ENCODE data around the gene IFNL3.
"Not testable (repeated sequence)": the region's sequence is repeated elsewhere in the genome, so short reads cannot be mapped to it uniquely, and the experiment has no call there.

IFNL3 gene

DNA sequence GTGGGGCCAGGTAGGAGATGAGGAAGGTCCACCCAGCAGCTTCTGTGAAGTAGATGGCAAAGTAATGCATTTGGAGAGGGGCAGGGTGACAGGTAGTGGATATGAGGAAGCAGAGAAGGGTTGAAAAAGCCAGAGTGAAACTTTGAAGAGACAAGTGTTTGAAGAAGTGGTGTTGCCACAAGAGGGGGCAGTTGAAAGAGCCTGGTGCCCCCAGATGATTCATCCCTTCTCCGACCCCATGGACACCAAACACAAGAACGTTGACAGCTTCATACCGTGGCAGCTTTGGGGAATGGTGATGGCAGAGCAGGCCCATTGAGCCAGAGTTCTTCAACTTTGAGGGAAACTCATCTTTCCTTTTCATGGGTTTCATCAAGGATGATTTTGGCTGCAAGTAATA, 19.9 kb downstream of the IFNL3 start:
- no peak for DNase-seq (ENCODE audit: low read depth)
- TF ChIP-seq, protein P1, sequence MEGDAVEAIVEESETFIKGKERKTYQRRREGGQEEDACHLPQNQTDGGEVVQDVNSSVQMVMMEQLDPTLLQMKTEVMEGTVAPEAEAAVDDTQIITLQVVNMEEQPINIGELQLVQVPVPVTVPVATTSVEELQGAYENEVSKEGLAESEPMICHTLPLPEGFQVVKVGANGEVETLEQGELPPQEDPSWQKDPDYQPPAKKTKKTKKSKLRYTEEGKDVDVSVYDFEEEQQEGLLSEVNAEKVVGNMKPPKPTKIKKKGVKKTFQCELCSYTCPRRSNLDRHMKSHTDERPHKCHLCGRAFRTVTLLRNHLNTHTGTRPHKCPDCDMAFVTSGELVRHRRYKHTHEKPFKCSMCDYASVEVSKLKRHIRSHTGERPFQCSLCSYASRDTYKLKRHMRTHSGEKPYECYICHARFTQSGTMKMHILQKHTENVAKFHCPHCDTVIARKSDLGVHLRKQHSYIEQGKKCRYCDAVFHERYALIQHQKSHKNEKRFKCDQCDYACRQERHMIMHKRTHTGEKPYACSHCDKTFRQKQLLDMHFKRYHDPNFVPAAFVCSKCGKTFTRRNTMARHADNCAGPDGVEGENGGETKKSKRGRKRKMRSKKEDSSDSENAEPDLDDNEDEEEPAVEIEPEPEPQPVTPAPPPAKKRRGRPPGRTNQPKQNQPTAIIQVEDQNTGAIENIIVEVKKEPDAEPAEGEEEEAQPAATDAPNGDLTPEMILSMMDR (IDR thresholded peaks at IDR 0.05; ENCODE audit: control insufficient read depth, extremely low read depth, insufficient read depth): no peak
- no peak overlapping the region for H3K4me3 ChIP-seq (ENCODE audit: low read depth, low read length)

DNA sequence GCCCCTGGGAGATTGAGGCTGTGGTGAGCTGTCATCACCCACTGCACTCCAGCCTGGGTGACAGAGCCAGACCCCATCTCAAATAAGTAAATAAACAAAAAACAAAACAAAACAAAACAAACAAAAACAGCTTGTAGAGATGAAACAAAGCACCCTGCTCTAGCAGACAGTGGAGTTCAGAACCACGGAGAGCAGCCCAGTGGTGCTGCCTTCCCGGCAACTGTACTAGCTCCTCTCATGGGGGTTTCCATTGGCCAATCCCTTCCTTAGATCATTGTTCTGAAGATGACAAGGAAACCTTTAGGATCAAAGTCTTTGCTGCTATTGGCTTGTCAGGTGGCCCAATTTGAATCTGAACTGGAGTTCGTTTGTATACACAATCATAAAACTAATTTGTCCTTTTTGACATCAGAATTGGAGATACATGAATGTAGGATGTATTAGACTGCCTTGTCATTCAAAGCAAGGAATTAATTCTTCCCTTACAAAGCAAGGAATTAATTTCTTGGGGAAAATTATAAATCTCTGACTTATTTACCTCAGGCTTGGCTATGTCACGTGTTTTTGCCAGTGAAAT, 21.0 kb downstream of the IFNL3 start:
- DNase-seq (ENCODE audit: low read depth): peak; percentile 3
- H3K4me3 ChIP-seq (ENCODE audit: low read depth, low read length): no peak overlapping the region
- TF ChIP-seq, protein P1 (IDR thresholded peaks at IDR 0.05; ENCODE audit: control insufficient read depth, extremely low read depth, insufficient read depth): no peak

DNA sequence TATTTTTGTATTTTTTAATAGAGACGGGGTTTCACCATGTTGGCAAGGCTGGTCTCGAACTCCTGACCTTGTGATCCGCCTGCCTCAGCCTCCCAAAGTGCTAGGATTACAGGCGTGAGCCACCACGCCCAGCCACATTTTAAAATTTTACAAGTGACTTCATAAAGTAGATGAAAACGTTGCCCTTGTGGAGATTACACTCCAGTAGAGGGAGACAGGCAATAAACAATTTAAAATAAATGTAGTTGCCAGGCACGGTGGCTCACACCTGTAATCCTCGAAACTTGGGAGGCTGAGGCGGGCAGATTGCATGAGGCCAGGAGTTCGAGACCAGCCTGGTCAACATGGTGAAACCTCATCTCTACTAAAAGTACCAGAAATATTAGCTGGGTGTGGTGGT, 25.7 kb downstream of the IFNL3 start:
- not testable (repeated sequence) for DNase-seq (ENCODE audit: low read depth); H3K4me3 ChIP-seq (ENCODE audit: low read depth, low read length)

DNA sequence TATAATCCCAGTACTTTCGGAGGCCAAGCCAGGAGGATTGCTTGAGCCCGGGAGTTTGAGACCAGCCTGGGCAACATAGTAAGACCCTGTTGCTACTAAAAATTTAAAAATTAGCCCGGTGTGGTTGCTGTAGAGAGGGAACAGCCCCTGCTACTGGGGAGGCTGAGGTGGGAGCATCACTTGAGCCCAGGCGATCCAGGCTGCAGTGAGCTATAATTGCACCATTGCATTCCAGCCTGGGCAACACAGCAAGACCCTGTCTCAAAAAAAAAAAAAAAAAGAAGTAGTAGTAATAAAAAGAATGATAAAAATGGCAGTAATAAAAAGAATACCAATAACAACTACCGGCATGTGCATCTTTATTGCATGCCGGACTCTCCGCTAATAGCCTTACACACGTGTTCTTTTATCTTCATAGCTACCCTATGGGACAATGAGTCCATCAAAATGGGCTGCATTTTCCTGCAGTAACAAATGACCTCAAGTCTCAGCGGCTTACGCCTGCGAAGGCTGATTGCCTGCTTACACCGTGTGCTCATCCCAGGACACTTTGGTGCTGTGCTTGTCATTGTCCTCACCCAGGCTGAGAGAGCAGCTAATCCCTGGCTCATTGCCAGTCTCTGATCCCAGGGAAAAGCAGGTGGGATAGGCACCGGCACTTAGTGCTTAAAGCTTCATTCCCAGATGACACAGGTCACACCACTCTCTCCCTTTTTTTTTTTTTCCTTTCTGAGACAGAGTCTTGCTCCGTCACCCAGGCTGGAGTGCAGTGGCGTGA, 26.4 kb downstream of the IFNL3 start:
- no peak for DNase-seq (ENCODE audit: low read depth)
- H3K4me3 ChIP-seq (ENCODE audit: low read depth, low read length): no peak overlapping the region
- TF ChIP-seq, protein P1 (IDR thresholded peaks at IDR 0.05; ENCODE audit: control insufficient read depth, extremely low read depth, insufficient read depth): no peak

DNA sequence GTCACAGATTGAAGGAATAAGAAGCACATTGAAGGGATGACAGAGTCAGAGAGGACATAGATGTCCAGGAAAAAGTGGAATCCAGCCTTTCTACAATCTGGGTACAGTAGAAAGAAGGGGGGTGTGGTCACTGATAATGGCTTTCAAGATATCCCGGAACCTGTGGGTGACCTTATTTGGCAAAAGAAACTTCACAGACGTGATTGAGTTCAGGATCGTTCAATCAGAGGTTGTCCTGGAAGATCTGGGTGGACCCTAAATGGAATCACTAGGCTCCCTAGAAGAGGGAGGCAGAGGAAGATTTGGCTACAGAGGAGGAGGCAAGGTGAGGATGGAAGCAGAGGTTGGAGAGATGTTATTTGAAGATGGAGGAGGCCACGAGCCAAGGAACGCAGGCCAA, 27.7 kb downstream of the IFNL3 start:
- no peak for DNase-seq (ENCODE audit: low read depth)
- no peak overlapping the region for H3K4me3 ChIP-seq (ENCODE audit: low read depth, low read length)
- TF ChIP-seq, protein P1 (IDR thresholded peaks at IDR 0.05; ENCODE audit: control insufficient read depth, extremely low read depth, insufficient read depth): no peak

DNA sequence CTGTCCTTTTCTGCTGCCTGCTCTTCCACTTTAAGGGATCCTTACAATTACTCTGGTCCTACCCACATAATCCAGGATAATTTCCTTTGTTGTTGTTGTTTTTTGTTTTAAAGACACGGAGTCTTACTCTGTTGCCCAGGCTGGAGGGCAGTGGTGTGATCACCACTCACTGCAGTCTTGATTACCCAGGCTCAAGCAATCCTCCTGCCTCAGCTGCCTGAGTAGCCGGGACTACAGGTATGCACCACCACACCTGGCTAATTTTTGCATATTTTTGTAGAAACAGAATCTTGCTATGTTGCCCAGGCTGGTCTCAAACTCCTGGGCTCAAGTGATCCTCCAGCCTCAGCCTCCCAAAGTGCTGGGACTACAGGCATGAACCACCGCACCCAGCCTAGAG, 29.5 kb downstream of the IFNL3 start:
- not testable (repeated sequence) for H3K4me3 ChIP-seq (ENCODE audit: low read depth, low read length); DNase-seq (ENCODE audit: low read depth)

DNA sequence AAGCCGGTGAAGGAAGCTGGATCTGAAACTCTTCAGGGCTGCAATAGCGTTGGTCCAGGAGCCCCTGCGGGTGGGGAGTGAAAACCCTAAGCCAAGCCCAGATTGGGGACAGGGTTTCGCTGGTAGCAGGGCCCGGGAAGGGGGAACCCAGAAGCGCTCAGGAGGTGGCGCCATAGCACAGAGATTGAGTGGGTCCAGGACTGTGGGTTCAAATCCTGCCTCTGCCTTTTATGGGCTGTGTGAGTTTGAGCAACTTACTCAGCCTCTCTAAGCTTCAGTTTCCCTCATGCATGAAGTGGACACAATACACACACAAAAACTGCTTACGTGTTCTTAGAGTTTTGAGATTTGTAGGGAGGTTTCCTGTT, 32.4 kb downstream of the IFNL3 start:
- no peak overlapping the region for H3K4me3 ChIP-seq (ENCODE audit: low read depth, low read length)
- DNase-seq (ENCODE audit: low read depth): no peak
- TF ChIP-seq, protein P1 (IDR thresholded peaks at IDR 0.05; ENCODE audit: control insufficient read depth, extremely low read depth, insufficient read depth): 0 out of 2 replicates have a peak, but pooled peaks have one; percentile 18

All from LNCaP clone FGC (cell line).